Right cardiac atrium (tissue), 5 donors: ENCODE results near the gene TBCD. TPM values are rescaled to one million over a fixed set of nuclear protein-coding genes. Genes with fewer than 3 reads are reported as not detected.

Experiments used
- ATAC-seq, 2 donors: fragments of 200-7000 bp; cut with Tn5 transposase; one replicate each; pipeline versions ENCODE4 v1.8.0 to v1.9.1; 2020; ENCODE audit warnings: moderate library complexity in 2 of 2, mild to moderate bottlenecking in 1 of 2
- DNase-seq, 3 donors: peaks; one replicate each; pipeline ENCODE4 v3.0.0-alpha.2; 2020
- H3K27ac ChIP-seq: one replicate; pipeline ENCODE4 v1.5.1; 2013; ENCODE audit warnings: mild to moderate bottlenecking, low read length, control low read depth, moderate library complexity
- H3K27me3 ChIP-seq: one replicate; pipeline ENCODE4 v1.6.1; 2013; ENCODE audit not compliant: control insufficient read depth, insufficient read depth
- H3K4me1 ChIP-seq: one replicate; pipeline ENCODE4 v1.6.1; 2013; ENCODE audit warnings: low read length; ENCODE audit not compliant: control insufficient read depth, insufficient read depth
- H3K4me3 ChIP-seq: one replicate; pipeline ENCODE4 v1.5.1; 2013; ENCODE audit warnings: low read length, control low read depth
- H3K9me3 ChIP-seq: one replicate; pipeline ENCODE4 v1.6.1; 2013; ENCODE audit warnings: low read length; ENCODE audit not compliant: control insufficient read depth
- WGBS: extraction: QIAGEN DNeasy Blood & Tissue Kit; methylation state at CpG from one replicate; pipeline ENCODE4 v1.1.7; 2013; 5-methylcytosine and 5-hydroxymethylcytosine counted together
- intact Hi-C, 4 donors: fragments of 100-400 bp; cut with DNase I; formaldehyde crosslinking; loops; one replicate each; pipeline versions ENCODE4 v1.11.0 to v1.14.0; 2022 to 2023
- polyA plus RNA-seq: library from polyadenylated mRNA; stranded (reverse); fragments of 200-250 nt; gene quantifications from one replicate; pipeline ENCODE4 v1.2.3, GENCODE V29; 2013
- total RNA-seq, 4 donors: library from RNA; stranded (reverse); fragmentation: NEBNext Ultra II Directional; extraction: Animal tissue kit (Norgen Biotek cat#: 25700); gene quantifications; one replicate each; pipeline ENCODE4 v1.2.1, GENCODE V29; 2021
- donor health status: healthy with polysubstance abuse.
- donor health status: DM: no; HTN: yes; CAD: no.
- donor health status: DM: no; HTN: no; CAD: no.
- donor health status: DM: no; HTN: yes; CAD: no; lungs with severe emphysema.
- donor health status: DM: yes; HTN: yes; CAD: no.

The TBCD gene
- total and polyA plus RNA-seq, 5 donors = 36.2 to 43.9 (median 41.2) TPM

- H3K4me1 ChIP-seq = no peaks in the 10 kb centered on the region
- no peak overlapping the region for H3K4me3 ChIP-seq
- DNase-seq (no peak), ATAC-seq (no peak)
- H3K9me3 ChIP-seq = no peaks in the 10 kb centered on the region
- no peaks in the 10 kb centered on the region for H3K27me3 ChIP-seq
- intact Hi-C loops = no loop called here
- H3K27ac ChIP-seq = no peak overlapping the region
- 73% methylated on average over 7 of the region's 7 CpGs for WGBS
These were observed 142.5 kb downstream of the TBCD start for GRCh38 chr17:82894389-82894788.

- WGBS = 94% methylated on average over 12 of the region's 12 CpGs
- Histone ChIP-seq H3K27ac (no peak overlapping the region), H3K27me3 (no peaks in the 10 kb centered on the region), H3K4me3 (no peak overlapping the region), H3K4me1 (no peaks in the 10 kb centered on the region), H3K9me3 (no peaks in the 10 kb centered on the region)
- peak in 1 of 3 donors; percentile 40 for DNase-seq
- no peak for ATAC-seq
- intact Hi-C loops = no loop called here
These were observed 143.2 kb downstream of the TBCD start for GRCh38 chr17:82895087-82895486.

GRCh38 chr17:82896071-82897000, 144.5 kb downstream of the TBCD start:
- ATAC-seq (no peak), DNase-seq (peak in 1 of 3 donors; percentile 42)
- H3K27ac ChIP-seq = no peak overlapping the region
- H3K4me1 ChIP-seq = no peaks in the 10 kb centered on the region
- H3K9me3 ChIP-seq = no peaks in the 10 kb centered on the region
- intact Hi-C loops = no loop called here
- H3K27me3 ChIP-seq = no peaks in the 10 kb centered on the region
- WGBS = 95% methylated on average over 29 of the region's 29 CpGs
- no peak overlapping the region for H3K4me3 ChIP-seq

GRCh38 chr17:82897514-82898249, 145.8 kb downstream of the TBCD start:
- Histone ChIP-seq H3K4me3 (no peak overlapping the region), H3K27me3 (no peaks in the 10 kb centered on the region), H3K9me3 (no peaks in the 10 kb centered on the region), H3K27ac (no peak overlapping the region), H3K4me1 (no peaks in the 10 kb centered on the region)
- intact Hi-C loops = no loop called here
- no peak for ATAC-seq
- DNase-seq = peak in 1 of 3 donors; percentile 19
- 96% methylated on average over 22 of the region's 24 CpGs for WGBS

GRCh38 chr17:82898976-82899514, 147.2 kb downstream of the TBCD start:
- Histone ChIP-seq H3K4me3 (no peak overlapping the region), H3K9me3 (no peaks in the 10 kb centered on the region), H3K27ac (no peak overlapping the region), H3K4me1 (no peaks in the 10 kb centered on the region), H3K27me3 (no peaks in the 10 kb centered on the region)
- DNase-seq = peak in 1 of 3 donors; percentile 50
- peak; percentile 17 to 40 for ATAC-seq
- intact Hi-C loops = no loop called here
- WGBS = 96% methylated on average over 53 of the region's 53 CpGs

- intact Hi-C loops = no loop called here
- DNase-seq = no peak
- no peaks in the 10 kb centered on the region for H3K27me3 ChIP-seq
- H3K4me3 ChIP-seq = no peak overlapping the region
- no peaks in the 10 kb centered on the region for H3K4me1 ChIP-seq
- ATAC-seq = no peak
- no peaks in the 10 kb centered on the region for H3K9me3 ChIP-seq
- no peak overlapping the region for H3K27ac ChIP-seq
- WGBS = 80% methylated on average over 7 of the region's 7 CpGs
These were observed 148.1 kb downstream of the TBCD start for GRCh38 chr17:82899941-82900340.

- WGBS = 95% methylated on average over 19 of the region's 19 CpGs
- intact Hi-C loops = no loop called here
- DNase-seq (peak in 1 of 3 donors; percentile 14), ATAC-seq (no peak)
- Histone ChIP-seq H3K27me3 (no peaks in the 10 kb centered on the region), H3K4me3 (no peak overlapping the region), H3K4me1 (no peaks in the 10 kb centered on the region), H3K9me3 (no peaks in the 10 kb centered on the region), H3K27ac (no peak overlapping the region)
These were observed 148.9 kb downstream of the TBCD start for GRCh38 chr17:82900741-82901140.

- H3K9me3 ChIP-seq = no peaks in the 10 kb centered on the region
- no peak overlapping the region for H3K27ac ChIP-seq
- no peak overlapping the region for H3K4me3 ChIP-seq
- H3K4me1 ChIP-seq = no peaks in the 10 kb centered on the region
- ATAC-seq = no peak
- 98% methylated on average over 16 of the region's 16 CpGs for WGBS
- intact Hi-C loops = no loop called here
- no peaks in the 10 kb centered on the region for H3K27me3 ChIP-seq
- peak in 1 of 3 donors; percentile 41 for DNase-seq
These were observed 149.5 kb downstream of the TBCD start for GRCh38 chr17:82901356-82901755.

GRCh38 chr17:82901856-82902255, 150.0 kb downstream of the TBCD start:
- intact Hi-C loops = no loop called here
- ATAC-seq (no peak), DNase-seq (no peak)
- H3K9me3 ChIP-seq = no peaks in the 10 kb centered on the region
- 84% methylated on average over 16 of the region's 16 CpGs for WGBS
- H3K27ac ChIP-seq = no peak overlapping the region
- no peaks in the 10 kb centered on the region for H3K27me3 ChIP-seq
- H3K4me1 ChIP-seq = no peaks in the 10 kb centered on the region
- no peak overlapping the region for H3K4me3 ChIP-seq

- ATAC-seq = no peak
- no peaks in the 10 kb centered on the region for H3K4me1 ChIP-seq
- H3K27me3 ChIP-seq = no peaks in the 10 kb centered on the region
- H3K4me3 ChIP-seq = no peak overlapping the region
- DNase-seq = peak in 2 of 3 donors; percentile 0 to 35
- H3K27ac ChIP-seq = no peak overlapping the region
- intact Hi-C loops = no loop called here
- WGBS = 91% methylated on average over 35 of the region's 37 CpGs
- H3K9me3 ChIP-seq = no peaks in the 10 kb centered on the region
These were observed 151.4 kb downstream of the TBCD start for GRCh38 chr17:82902972-82903874.
